SK-N-SH treated with all-trans-retinoic acid at 6 μM for 48 hours (cell line): ENCODE measurements around the gene BMPR2.

Experiments used
- BACH2 ChIP-seq: fragments of 250-450 bp; sonication (Bioruptor Pico); IDR thresholded peaks from 2 replicates; pipeline ENCODE4 v1.9.0; 2021; ENCODE audit warnings: mild to moderate bottlenecking, borderline replicate concordance
- CREB5 ChIP-seq: fragments of 250-450 bp; sonication (Bioruptor Pico); IDR thresholded peaks from 2 replicates; pipeline ENCODE4 v1.5.1; 2020; ENCODE audit warnings: low read depth, mild to moderate bottlenecking, moderate library complexity
- GLIS3 ChIP-seq: fragments of 250-450 bp; sonication (Bioruptor Pico); IDR thresholded peaks from 2 replicates; pipeline ENCODE4 v1.5.0; 2020; ENCODE audit warnings: mild to moderate bottlenecking, moderate library complexity
- ISL1 ChIP-seq: fragments of 250-450 bp; sonication (Bioruptor Pico); IDR thresholded peaks from 2 replicates; pipeline ENCODE4 v2.1.2; 2022; ENCODE audit warnings: mild to moderate bottlenecking, moderate library complexity
- RARB ChIP-seq: fragments of 250-450 bp; sonication (Bioruptor Pico); IDR thresholded peaks from 2 replicates; pipeline ENCODE4 v1.8.0; 2021; ENCODE audit warnings: mild to moderate bottlenecking, moderate library complexity
- SNAI2 ChIP-seq: fragments of 250-450 bp; sonication (Bioruptor Pico); IDR thresholded peaks from 2 replicates; pipeline ENCODE4 v1.5.0; 2020; ENCODE audit warnings: mild to moderate bottlenecking, moderate library complexity
- TOX ChIP-seq: fragments of 250-450 bp; sonication (Bioruptor Pico); IDR thresholded peaks from 2 replicates; pipeline ENCODE4 v1.8.0; 2021; ENCODE audit warnings: mild to moderate bottlenecking, moderate library complexity, borderline replicate concordance
- TSHZ2 ChIP-seq: fragments of 250-450 bp; sonication (Bioruptor Pico); IDR thresholded peaks from 2 replicates; pipeline ENCODE4 v1.5.0; 2020; ENCODE audit warnings: mild to moderate bottlenecking, moderate library complexity
- ZC3H10 ChIP-seq: fragments of 250-450 bp; sonication (Bioruptor Pico); IDR thresholded peaks from 2 replicates; pipeline ENCODE4 v1.5.1; 2021; ENCODE audit warnings: mild to moderate bottlenecking, moderate library complexity
- ZFP3 ChIP-seq: fragments of 250-450 bp; sonication (Bioruptor Pico); IDR thresholded peaks from 2 replicates; pipeline ENCODE4 v1.5.0; 2020; ENCODE audit warnings: mild to moderate bottlenecking, moderate library complexity
- ZFP30 ChIP-seq: fragments of 450-650 bp; formaldehyde crosslinking; IDR thresholded peaks from 2 replicates; pipeline ENCODE4 v1.5.0; 2022; ENCODE audit warnings: mild to moderate bottlenecking, moderate library complexity

- no peak for TF ChIP-seq ZFP3
- TF ChIP-seq GLIS3 (CRISPR knock-in tag): no peak
- no peak for TF ChIP-seq RARB (CRISPR knock-in tag)
- TF ChIP-seq ZC3H10 (CRISPR knock-in tag): no peak
- TF ChIP-seq ZFP30 (CRISPR knock-in tag): no peak
- TF ChIP-seq TOX (CRISPR knock-in tag): no peak
- no peak for TF ChIP-seq BACH2 (CRISPR knock-in tag)
- TF ChIP-seq SNAI2 (CRISPR knock-in tag): no peak
- TF ChIP-seq CREB5: no peak
- TF ChIP-seq TSHZ2 (CRISPR knock-in tag): no peak
- TF ChIP-seq ISL1 (CRISPR knock-in tag): no peak
Measured at GRCh38 chr2:202583709-202584219, 207.6 kb downstream of the BMPR2 start.
